Spleen (tissue), 7 donors: ENCODE results near the gene AQP2.

Source experiments
- POLR2A ChIP-seq, 3 donors: fragments of 450-650 bp; IDR thresholded peaks; one replicate each; pipeline ENCODE4 v1.5.1; 2017; ENCODE audit warnings: antibody characterized with exemption in 3 of 3, mild to moderate bottlenecking in 1 of 3
- POLR2AphosphoS5 ChIP-seq, 3 donors: sonication (generic); formaldehyde crosslinking; IDR thresholded peaks; one replicate each; pipeline ENCODE4 v1.5.1; 2017; ENCODE audit warnings: antibody characterized with exemption in 3 of 3
- TF ChIP-seq, protein P1 (sequence below), 11 experiments: fragments of 200-600 bp in 7 of 11; fragments of 450-650 bp in 4 of 11; sonication (generic) in 4 of 11; IDR thresholded peaks in 8 of 11; conservative IDR thresholded peaks in 3 of 11; 1 replicate in 7 of 11; 2 replicates in 4 of 11; pipeline versions ENCODE4 v1.4.0 to v1.8.0; 2016 to 2021; ENCODE audit warnings: antibody characterized with exemption in 11 of 11, inconsistent platforms in 4 of 11, mild to moderate bottlenecking in 1 of 11
- donor health status: DM: no; HTN: no; CAD: no; lungs with moderate emphysema.
- donor health status: DM: no; HTN: no; CAD: no.
- donor health status: DM: no; HTN: no; CAD: no.

DNA sequence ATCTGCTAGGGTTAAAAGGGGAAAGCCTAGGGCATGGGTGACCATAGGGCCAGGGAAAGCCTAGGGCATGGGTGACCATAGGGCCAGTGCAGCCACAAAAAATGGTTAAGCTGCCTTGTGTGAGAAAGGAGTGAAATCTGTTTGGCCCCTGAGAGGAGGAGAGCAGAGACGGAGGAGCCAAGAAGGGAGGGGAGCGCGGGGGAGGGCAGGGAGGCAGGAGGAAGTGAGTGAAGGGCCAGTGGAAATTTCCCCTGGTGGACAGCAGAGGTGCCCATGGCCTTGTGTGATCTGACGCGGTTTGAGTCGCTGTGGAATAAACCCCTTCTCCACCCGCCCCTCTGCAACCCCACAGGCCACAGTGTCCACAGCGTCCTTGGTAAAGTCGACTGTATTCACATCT, 21.6 kb downstream of the AQP2 start:
- TF ChIP-seq, protein P1, sequence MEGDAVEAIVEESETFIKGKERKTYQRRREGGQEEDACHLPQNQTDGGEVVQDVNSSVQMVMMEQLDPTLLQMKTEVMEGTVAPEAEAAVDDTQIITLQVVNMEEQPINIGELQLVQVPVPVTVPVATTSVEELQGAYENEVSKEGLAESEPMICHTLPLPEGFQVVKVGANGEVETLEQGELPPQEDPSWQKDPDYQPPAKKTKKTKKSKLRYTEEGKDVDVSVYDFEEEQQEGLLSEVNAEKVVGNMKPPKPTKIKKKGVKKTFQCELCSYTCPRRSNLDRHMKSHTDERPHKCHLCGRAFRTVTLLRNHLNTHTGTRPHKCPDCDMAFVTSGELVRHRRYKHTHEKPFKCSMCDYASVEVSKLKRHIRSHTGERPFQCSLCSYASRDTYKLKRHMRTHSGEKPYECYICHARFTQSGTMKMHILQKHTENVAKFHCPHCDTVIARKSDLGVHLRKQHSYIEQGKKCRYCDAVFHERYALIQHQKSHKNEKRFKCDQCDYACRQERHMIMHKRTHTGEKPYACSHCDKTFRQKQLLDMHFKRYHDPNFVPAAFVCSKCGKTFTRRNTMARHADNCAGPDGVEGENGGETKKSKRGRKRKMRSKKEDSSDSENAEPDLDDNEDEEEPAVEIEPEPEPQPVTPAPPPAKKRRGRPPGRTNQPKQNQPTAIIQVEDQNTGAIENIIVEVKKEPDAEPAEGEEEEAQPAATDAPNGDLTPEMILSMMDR (IDR thresholded peaks at IDR 0.05 in 8 of 11, conservative IDR thresholded peaks at IDR 0.05 in 3 of 11): no peak
- no peak for TF ChIP-seq POLR2AphosphoS5 (IDR thresholded peaks at IDR 0.05)
- no peak for TF ChIP-seq POLR2A (IDR thresholded peaks at IDR 0.05)
